Neutrophil (primary cell): Measurements from ENCODE around the gene UBA1.

ENCODE experiments used
- H3K27ac ChIP-seq: fragments of 200-600 bp; sonication (generic); 2 replicates; pipeline ENCODE4 v1.5.1; 2016; ENCODE audit warnings: mild to moderate bottlenecking, moderate library complexity
- H3K27me3 ChIP-seq: fragments of 200-600 bp; sonication (generic); 2 replicates; pipeline ENCODE4 v1.6.0; 2016; ENCODE audit warnings: mild to moderate bottlenecking
- H3K36me3 ChIP-seq: fragments of 200-600 bp; sonication (generic); 2 replicates; pipeline ENCODE4 v1.5.1; 2017
- H3K4me1 ChIP-seq, 2 experiments: fragments of 200-600 bp in 1 of 2; sonication (generic) in 1 of 2; 1 replicate in 1 of 2; 2 replicates in 1 of 2; pipeline versions ENCODE4 v1.5.1 to v1.6.1; 2013 to 2016; ENCODE audit warnings: low read depth in 1 of 2, low read length in 1 of 2, mild to moderate bottlenecking in 1 of 2, moderate library complexity in 1 of 2; ENCODE audit not compliant: control insufficient read depth in 1 of 2, insufficient read depth in 1 of 2
- H3K4me3 ChIP-seq, 2 experiments: fragments of 200-600 bp in 1 of 2; sonication (generic) in 1 of 2; 1 replicate in 1 of 2; 2 replicates in 1 of 2; pipeline ENCODE4 v1.5.1; 2013 to 2016; ENCODE audit warnings: low read depth in 1 of 2, low read length in 1 of 2, mild to moderate bottlenecking in 1 of 2, moderate library complexity in 1 of 2
- H3K9me3 ChIP-seq: fragments of 200-600 bp; sonication (generic); 2 replicates; pipeline ENCODE4 v1.5.1; 2016
- TF ChIP-seq, protein P1 (sequence below): fragments of 200-600 bp; sonication (generic); IDR thresholded peaks from 2 replicates; pipeline ENCODE4 v1.5.1; 2016; ENCODE audit warnings: antibody characterized with exemption

Gene UBA1

DNA sequence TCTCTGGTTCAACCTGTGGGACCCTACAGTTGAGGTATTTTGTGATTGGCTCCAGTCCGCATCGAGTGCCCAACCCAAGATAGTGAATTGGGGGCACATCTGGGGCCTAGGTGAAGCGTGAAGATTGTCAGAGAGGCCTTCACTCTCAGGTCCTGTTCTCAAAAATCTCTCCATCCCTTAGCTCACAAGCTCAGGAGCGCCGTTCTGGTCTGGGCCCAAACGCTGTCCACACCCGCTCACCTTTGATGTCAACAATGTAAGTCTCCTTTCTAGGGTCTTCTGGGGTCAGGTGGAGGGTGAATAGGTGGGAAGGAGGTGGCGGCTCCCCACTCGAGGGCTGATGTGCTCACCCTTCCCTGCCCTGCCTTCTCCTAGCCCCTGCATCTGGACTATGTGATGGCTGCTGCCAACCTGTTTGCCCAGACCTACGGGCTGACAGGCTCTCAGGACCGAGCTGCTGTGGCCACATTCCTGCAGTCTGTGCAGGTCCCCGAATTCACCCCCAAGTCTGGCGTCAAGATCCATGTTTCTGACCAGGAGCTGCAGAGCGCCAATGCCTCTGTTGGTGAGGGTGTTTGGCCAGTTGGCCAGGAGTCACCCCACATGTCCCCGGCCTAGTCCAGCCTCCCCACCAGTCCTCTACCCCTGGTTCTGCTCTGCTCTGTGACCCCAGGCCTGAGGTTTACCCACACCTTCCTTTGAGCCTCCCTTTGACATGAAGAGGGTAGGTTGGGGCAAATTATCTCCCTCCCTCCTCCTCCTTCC is 17.2 kb downstream of the UBA1 start:
- peaks cover 98% of the 10 kb centered on the region for H3K36me3 ChIP-seq
- no peak overlapping the region for H3K27ac ChIP-seq
- no peaks in the 10 kb centered on the region for H3K4me1 ChIP-seq
- TF ChIP-seq, protein P1, sequence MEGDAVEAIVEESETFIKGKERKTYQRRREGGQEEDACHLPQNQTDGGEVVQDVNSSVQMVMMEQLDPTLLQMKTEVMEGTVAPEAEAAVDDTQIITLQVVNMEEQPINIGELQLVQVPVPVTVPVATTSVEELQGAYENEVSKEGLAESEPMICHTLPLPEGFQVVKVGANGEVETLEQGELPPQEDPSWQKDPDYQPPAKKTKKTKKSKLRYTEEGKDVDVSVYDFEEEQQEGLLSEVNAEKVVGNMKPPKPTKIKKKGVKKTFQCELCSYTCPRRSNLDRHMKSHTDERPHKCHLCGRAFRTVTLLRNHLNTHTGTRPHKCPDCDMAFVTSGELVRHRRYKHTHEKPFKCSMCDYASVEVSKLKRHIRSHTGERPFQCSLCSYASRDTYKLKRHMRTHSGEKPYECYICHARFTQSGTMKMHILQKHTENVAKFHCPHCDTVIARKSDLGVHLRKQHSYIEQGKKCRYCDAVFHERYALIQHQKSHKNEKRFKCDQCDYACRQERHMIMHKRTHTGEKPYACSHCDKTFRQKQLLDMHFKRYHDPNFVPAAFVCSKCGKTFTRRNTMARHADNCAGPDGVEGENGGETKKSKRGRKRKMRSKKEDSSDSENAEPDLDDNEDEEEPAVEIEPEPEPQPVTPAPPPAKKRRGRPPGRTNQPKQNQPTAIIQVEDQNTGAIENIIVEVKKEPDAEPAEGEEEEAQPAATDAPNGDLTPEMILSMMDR: no peak
- H3K9me3 ChIP-seq: no peaks in the 10 kb centered on the region
- H3K27me3 ChIP-seq: no peaks in the 10 kb centered on the region
- H3K4me3 ChIP-seq: no peak overlapping the region

DNA sequence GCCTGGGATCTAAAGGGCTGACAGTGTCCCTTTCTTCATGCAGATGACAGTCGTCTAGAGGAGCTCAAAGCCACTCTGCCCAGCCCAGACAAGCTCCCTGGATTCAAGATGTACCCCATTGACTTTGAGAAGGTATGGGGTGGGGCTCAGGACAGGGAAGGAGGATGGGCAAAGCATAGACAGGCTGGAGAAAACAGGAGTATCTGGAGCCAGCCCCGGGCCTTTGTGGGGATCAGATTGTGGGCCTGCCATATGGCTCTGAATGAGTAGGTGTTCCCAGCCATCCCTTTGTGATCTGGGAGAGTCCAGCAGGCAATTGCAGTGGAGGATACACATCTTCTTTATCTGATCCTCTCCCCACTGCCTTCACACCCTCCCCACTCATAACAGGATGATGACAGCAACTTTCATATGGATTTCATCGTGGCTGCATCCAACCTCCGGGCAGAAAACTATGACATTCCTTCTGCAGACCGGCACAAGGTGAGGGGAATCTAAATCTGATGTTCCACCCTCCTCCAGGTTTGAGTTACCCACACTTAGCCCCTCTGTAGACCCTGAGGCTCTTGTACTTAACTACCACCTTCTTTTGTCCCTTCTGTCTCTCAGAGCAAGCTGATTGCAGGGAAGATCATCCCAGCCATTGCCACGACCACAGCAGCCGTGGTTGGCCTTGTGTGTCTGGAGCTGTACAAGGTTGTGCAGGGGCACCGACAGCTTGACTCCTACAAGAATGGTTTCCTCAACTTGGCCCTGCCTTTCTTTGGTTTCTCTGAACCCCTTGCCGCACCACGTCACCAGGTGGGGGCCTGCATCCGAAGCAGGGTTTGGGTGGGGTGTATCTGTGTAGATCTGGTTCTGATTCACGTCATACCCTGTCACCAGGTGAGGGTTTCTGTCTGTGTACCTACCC is 19.0 kb downstream of the UBA1 start:
- Histone ChIP-seq H3K27ac (no peak overlapping the region), H3K4me3 (no peak overlapping the region), H3K9me3 (no peaks in the 10 kb centered on the region), H3K27me3 (no peaks in the 10 kb centered on the region), H3K4me1 (peaks cover 7 to 9% of the 10 kb centered on the region in 2 experiments), H3K36me3 (peaks cover 87% of the 10 kb centered on the region)
- TF ChIP-seq, protein P1: no peak

DNA sequence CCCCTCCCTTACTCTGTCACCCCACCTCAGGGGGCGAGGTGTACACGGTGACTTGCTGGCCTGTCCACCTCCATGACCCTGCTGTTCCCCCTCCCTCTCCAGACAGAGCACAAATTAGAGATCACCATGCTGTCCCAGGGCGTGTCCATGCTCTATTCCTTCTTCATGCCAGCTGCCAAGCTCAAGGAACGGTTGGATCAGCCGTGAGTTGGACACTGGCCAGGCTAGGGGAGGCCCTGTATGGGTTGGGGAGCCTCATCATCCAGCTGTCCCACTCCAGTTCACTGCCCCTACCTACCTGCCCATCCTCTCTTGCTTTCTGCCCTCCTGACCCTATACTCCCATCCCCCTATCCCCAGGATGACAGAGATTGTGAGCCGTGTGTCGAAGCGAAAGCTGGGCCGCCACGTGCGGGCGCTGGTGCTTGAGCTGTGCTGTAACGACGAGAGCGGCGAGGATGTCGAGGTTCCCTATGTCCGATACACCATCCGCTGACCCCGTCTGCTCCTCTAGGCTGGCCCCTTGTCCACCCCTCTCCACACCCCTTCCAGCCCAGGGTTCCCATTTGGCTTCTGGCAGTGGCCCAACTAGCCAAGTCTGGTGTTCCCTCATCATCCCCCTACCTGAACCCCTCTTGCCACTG is 20.9 kb downstream of the UBA1 start:
- Histone ChIP-seq H3K27ac (no peak overlapping the region), H3K4me1 (peaks cover 13 to 15% of the 10 kb centered on the region in 2 experiments), H3K36me3 (peaks cover 70% of the 10 kb centered on the region), H3K9me3 (no peaks in the 10 kb centered on the region), H3K27me3 (no peaks in the 10 kb centered on the region), H3K4me3 (no peak overlapping the region)
- TF ChIP-seq, protein P1: no peak

DNA sequence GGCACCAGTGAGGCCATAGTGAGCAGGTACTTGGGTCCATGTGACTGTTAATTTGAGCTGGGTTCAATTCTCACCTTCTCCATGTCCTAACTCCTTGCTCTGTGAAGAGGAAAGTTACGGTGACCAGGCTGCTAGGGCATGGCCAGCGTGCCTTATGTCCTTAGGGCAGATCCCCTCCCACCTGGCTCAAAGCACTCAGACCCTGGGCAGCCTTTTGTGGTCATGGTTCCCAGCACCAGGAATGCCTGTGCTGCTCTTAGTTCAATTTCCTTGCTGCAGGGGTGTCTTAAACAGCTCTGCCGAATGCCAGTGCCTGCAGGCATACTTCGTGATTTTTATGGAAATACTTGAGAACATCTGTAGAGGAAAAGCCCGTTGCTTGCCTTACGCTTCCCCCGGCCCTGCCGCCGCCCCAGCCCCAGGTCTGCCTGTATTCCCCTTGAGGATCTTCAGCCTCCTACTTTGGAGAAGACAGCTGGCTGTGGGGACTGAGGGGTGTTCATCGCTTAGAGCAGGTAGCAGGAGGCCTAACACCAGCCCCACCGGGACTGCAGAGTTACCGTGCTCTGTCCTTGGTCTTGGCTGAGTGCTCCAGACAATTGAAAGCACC is 21.8 kb downstream of the UBA1 start:
- TF ChIP-seq, protein P1: no peak
- Histone ChIP-seq H3K4me3 (no peak overlapping the region), H3K4me1 (peaks cover 21 to 23% of the 10 kb centered on the region in 2 experiments), H3K9me3 (no peaks in the 10 kb centered on the region), H3K27me3 (no peaks in the 10 kb centered on the region), H3K27ac (peak overlapping the region; percentile 99), H3K36me3 (peaks cover 62% of the 10 kb centered on the region)

DNA sequence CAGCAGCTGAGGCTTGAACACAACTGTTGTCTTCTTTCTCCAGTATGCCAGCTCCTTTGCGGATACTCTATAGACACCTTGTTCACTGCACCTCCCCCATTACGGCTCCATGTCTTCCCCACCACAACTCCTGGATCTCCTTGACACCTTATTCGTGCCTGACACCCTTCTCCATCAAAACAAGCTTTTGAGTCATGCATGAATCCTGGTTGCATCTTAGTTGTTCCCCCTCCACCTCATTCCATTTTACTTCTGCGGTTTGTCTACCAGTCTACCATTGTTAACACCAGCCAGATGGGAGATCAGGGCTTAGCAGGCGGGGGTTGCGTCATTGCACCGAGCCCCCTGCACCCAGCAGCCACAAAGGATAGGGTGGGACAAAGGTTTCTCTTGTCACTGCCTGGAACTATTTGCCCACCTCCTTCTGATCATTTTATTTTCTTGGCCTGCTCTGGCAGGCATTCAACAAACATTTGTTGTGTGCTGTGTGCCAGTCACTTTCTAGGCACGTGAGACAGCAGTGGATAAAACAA is 22.8 kb downstream of the UBA1 start:
- TF ChIP-seq, protein P1: no peak

More for the DNA sequence above, 22.8 kb downstream of the UBA1 start:
- no peak overlapping the region for H3K4me3 ChIP-seq
- no peaks in the 10 kb centered on the region for H3K9me3 ChIP-seq
- peak overlapping the region; percentile 99 for H3K27ac ChIP-seq
- no peaks in the 10 kb centered on the region for H3K27me3 ChIP-seq
- peaks cover 21 to 33% of the 10 kb centered on the region in 2 experiments for H3K4me1 ChIP-seq
- peaks cover 51% of the 10 kb centered on the region for H3K36me3 ChIP-seq
